GM18520 (cell line): ENCODE data around the gene SBNO2.

Experiments used
- ATAC-seq: cut with Tn5 transposase; IDR thresholded peaks from one replicate; pipeline ENCODE4 v1.9.1; 2021; ENCODE audit not compliant: unreplicated experiment

SBNO2 gene

GRCh38 chr19:1154731-1155351 lies 19.2 kb downstream of the SBNO2 start:
- ATAC-seq: no peak

GRCh38 chr19:1153891-1154730 lies 20.0 kb downstream of the SBNO2 start:
- ATAC-seq: no peak

GRCh38 chr19:1151917-1152587 lies 22.0 kb downstream of the SBNO2 start:
- no peak for ATAC-seq

- no peak for ATAC-seq
These were observed 22.9 kb downstream of the SBNO2 start for GRCh38 chr19:1151037-1151724.

GRCh38 chr19:1150333-1151036 lies 23.6 kb downstream of the SBNO2 start:
- ATAC-seq: no peak

- no peak for ATAC-seq
These were observed 24.6 kb downstream of the SBNO2 start for GRCh38 chr19:1149259-1150045.

GRCh38 chr19:1147934-1148549 lies 26.0 kb downstream of the SBNO2 start:
- no peak for ATAC-seq

GRCh38 chr19:1146858-1147780 lies 26.9 kb downstream of the SBNO2 start:
- no peak for ATAC-seq

- ATAC-seq: no peak
These were observed 27.7 kb downstream of the SBNO2 start for GRCh38 chr19:1146412-1146699.

- no peak for ATAC-seq
These were observed 28.2 kb downstream of the SBNO2 start for GRCh38 chr19:1145635-1146411.

GRCh38 chr19:1144741-1145140 lies 29.3 kb downstream of the SBNO2 start:
- ATAC-seq: no peak

GRCh38 chr19:1143828-1144399 lies 30.2 kb downstream of the SBNO2 start:
- ATAC-seq: no peak

- ATAC-seq: no peak
These were observed 32.1 kb downstream of the SBNO2 start for GRCh38 chr19:1141944-1142343.

- no peak for ATAC-seq
These were observed 33.6 kb downstream of the SBNO2 start for GRCh38 chr19:1140272-1141027.

- no peak for ATAC-seq
These were observed 34.9 kb downstream of the SBNO2 start for GRCh38 chr19:1139126-1139525.

GRCh38 chr19:1138121-1138520 lies 35.9 kb downstream of the SBNO2 start:
- ATAC-seq: no peak
